ENCODE measurements around the gene MYO1C.

Gene MYO1C

DNA sequence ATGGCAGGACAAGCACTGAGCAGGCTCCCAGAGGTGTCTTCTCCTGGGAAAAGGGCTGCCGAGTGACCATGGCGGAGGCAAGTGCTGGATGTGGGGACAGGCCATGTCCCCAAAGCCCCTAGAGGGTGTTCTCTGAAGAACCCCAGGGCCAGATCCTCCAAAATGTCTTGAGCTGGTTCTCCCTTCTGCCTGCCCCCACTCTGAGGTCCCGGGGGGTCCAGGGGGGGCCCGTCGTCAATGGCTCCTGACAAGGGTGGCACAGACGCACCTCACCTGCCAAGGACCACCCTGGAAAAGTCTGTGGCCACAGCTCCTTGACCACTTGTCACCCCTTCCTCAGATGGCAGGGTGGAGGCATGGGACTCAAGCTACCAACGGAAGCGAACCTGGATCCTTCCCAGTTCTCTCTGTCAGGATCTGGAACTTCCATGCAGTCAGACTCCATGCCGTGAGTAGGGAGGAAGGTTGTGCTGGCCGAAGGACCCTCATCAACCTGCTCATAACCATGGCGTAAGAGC, 2.3 kb upstream of the MYO1C start:
- Histone ChIP-seq H3K4me3 (ENCODE audit: insufficient read depth, low read depth, low read length, poor library complexity, severe bottlenecking) (no peak overlapping the region), H3K27me3 (replicated peaks; ENCODE audit: control insufficient read depth, insufficient read depth, low read length, poor library complexity, severe bottlenecking) (no peaks in the 10 kb centered on the region), H3K36me3 (ENCODE audit: control insufficient read depth, insufficient read depth, low read length) (peaks cover 21% of the 10 kb centered on the region), H3K9me3 (ENCODE audit: control insufficient read depth, low read length) (no peaks in the 10 kb centered on the region), H3K27ac (ENCODE audit: insufficient read depth, low read length, poor library complexity, severe bottlenecking) (no peak overlapping the region), H3K4me1 (ENCODE audit: control insufficient read depth, insufficient read depth, low read length, poor library complexity, severe bottlenecking) (peaks cover 28% of the 10 kb centered on the region)
- DNase-seq, result no peak

DNA sequence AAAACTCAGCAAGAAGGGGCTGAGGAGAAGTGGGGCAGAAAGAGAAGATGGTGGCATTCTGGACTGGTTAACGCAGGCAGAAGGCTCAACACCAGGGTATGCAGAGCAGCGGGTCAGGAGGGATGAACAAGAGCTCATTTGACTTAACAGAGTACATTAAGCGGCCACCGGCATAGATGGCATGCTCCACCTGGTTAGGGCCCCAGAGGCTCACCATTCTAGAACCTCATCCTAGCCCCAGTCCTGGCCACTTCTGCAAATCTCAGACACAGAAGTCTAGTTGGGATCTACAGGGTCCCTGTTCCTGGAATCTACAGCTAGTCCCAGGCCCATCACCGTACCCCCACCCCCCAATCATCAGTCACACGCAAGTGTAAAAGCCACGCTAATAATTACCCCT, 1.7 kb upstream of the MYO1C start:
- no peak for DNase-seq
- Histone ChIP-seq H3K36me3 (ENCODE audit: control insufficient read depth, insufficient read depth, low read length) (peaks cover 21% of the 10 kb centered on the region), H3K4me1 (ENCODE audit: control insufficient read depth, insufficient read depth, low read length, poor library complexity, severe bottlenecking) (peaks cover 28% of the 10 kb centered on the region), H3K27me3 (replicated peaks; ENCODE audit: control insufficient read depth, insufficient read depth, low read length, poor library complexity, severe bottlenecking) (no peaks in the 10 kb centered on the region), H3K4me3 (ENCODE audit: insufficient read depth, low read depth, low read length, poor library complexity, severe bottlenecking) (no peak overlapping the region), H3K27ac (ENCODE audit: insufficient read depth, low read length, poor library complexity, severe bottlenecking) (no peak overlapping the region), H3K9me3 (ENCODE audit: control insufficient read depth, low read length) (no peaks in the 10 kb centered on the region)

- no peaks in the 10 kb centered on the region for H3K27me3 ChIP-seq (replicated peaks; ENCODE audit: control insufficient read depth, insufficient read depth, low read length, poor library complexity, severe bottlenecking)
- no peak overlapping the region for H3K27ac ChIP-seq (ENCODE audit: insufficient read depth, low read length, poor library complexity, severe bottlenecking)
- no peaks in the 10 kb centered on the region for H3K9me3 ChIP-seq (ENCODE audit: control insufficient read depth, low read length)
- DNase-seq, result no peak
- H3K4me1 ChIP-seq (ENCODE audit: control insufficient read depth, insufficient read depth, low read length, poor library complexity, severe bottlenecking), result peaks cover 31% of the 10 kb centered on the region
- H3K36me3 ChIP-seq (ENCODE audit: control insufficient read depth, insufficient read depth, low read length), result peaks cover 21% of the 10 kb centered on the region
- no peak overlapping the region for H3K4me3 ChIP-seq (ENCODE audit: insufficient read depth, low read depth, low read length, poor library complexity, severe bottlenecking)
Measured at GRCh38 chr17:1493291-1493980, 950 bp upstream of the MYO1C start.

- Histone ChIP-seq H3K27ac (ENCODE audit: insufficient read depth, low read length, poor library complexity, severe bottlenecking) (peak overlapping the region; percentile 71), H3K4me3 (ENCODE audit: insufficient read depth, low read depth, low read length, poor library complexity, severe bottlenecking) (peak overlapping the region; percentile 80), H3K27me3 (replicated peaks; ENCODE audit: control insufficient read depth, insufficient read depth, low read length, poor library complexity, severe bottlenecking) (no peaks in the 10 kb centered on the region), H3K4me1 (ENCODE audit: control insufficient read depth, insufficient read depth, low read length, poor library complexity, severe bottlenecking) (peaks cover 43% of the 10 kb centered on the region), H3K36me3 (ENCODE audit: control insufficient read depth, insufficient read depth, low read length) (peaks cover 9% of the 10 kb centered on the region), H3K9me3 (ENCODE audit: control insufficient read depth, low read length) (no peaks in the 10 kb centered on the region)
- DNase-seq, result peak in 2 of 3 donors; percentile 21 to 37
Measured at GRCh38 chr17:1491443-1492248, 840 bp downstream of the MYO1C start.

DNA sequence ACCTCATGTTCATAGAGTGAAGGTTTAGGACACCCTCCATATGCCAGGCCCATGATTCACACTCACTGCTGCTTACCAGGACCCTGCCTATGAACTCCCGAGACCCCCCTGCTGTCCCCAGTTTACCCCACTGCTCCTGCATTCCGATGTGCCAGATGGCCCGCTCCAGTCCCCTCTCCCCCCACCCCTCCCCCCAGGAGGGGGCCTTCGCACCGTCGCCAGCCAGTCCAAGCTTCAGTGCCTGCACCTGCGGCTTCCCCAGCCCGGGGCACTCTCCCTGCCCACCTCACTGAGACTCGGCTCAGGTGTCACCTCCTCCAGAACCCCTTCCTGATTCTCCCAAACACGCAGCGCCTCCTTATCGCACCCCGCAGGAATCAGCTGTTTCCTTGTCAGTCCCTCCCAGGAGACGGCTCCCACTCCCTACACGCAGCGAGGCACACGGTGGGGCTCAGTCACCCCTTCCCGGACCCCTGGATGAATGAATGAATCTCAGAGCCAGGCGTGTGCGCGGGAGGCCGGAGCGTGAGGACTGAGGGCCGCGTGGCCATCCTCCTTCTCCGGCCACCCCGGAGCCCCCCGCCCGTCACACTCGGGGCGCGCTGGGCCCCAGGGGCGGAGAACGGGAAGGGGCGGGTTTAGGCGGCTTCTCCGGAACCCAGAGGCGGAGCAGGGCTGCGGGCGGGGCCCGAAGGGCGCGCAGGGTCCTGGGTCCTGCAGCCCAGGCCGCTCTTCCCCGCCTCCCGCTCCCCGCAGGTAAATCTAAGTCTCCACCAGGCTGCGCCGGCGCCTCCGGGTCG, 1.6 kb downstream of the MYO1C start:
- Histone ChIP-seq H3K27me3 (replicated peaks; ENCODE audit: control insufficient read depth, insufficient read depth, low read length, poor library complexity, severe bottlenecking) (no peaks in the 10 kb centered on the region), H3K36me3 (ENCODE audit: control insufficient read depth, insufficient read depth, low read length) (peaks cover 2% of the 10 kb centered on the region)

DNA sequence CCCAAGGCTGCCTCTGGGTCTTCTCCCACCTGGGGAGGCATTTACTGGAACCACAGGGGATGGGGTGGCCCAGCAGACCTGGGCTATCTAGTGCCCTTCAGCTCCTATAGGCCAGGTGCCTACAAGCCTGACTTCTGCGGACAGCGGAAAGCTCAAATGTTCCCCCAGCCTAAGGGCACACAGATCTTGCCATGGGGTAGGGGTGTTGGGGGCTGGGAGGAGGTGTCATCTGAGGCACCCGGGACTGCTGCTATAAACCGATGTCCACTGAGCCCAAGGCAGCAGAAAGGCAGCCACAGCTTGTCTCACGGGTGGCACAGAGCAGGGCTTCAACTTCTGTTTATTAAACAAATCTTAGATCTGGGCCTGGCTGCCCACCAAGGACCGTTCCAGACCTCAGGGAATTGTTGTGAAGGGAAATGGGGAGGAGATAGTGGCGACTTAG, 3.6 kb downstream of the MYO1C start:
- DNase-seq, result no peak
- H3K4me3 ChIP-seq (ENCODE audit: insufficient read depth, low read depth, low read length, poor library complexity, severe bottlenecking), result no peak overlapping the region
- H3K27me3 ChIP-seq (replicated peaks; ENCODE audit: control insufficient read depth, insufficient read depth, low read length, poor library complexity, severe bottlenecking), result no peaks in the 10 kb centered on the region
- H3K4me1 ChIP-seq (ENCODE audit: control insufficient read depth, insufficient read depth, low read length, poor library complexity, severe bottlenecking), result peaks cover 56% of the 10 kb centered on the region
- H3K36me3 ChIP-seq (ENCODE audit: control insufficient read depth, insufficient read depth, low read length), result no peaks in the 10 kb centered on the region
- H3K27ac ChIP-seq (ENCODE audit: insufficient read depth, low read length, poor library complexity, severe bottlenecking), result peak overlapping the region; percentile 75
- no peaks in the 10 kb centered on the region for H3K9me3 ChIP-seq (ENCODE audit: control insufficient read depth, low read length)

More for the DNA sequence above, 1.6 kb downstream of the MYO1C start:
- Histone ChIP-seq H3K9me3 (ENCODE audit: control insufficient read depth, low read length) (no peaks in the 10 kb centered on the region), H3K4me1 (ENCODE audit: control insufficient read depth, insufficient read depth, low read length, poor library complexity, severe bottlenecking) (peaks cover 49% of the 10 kb centered on the region), H3K4me3 (ENCODE audit: insufficient read depth, low read depth, low read length, poor library complexity, severe bottlenecking) (peak overlapping the region; percentile 80), H3K27ac (ENCODE audit: insufficient read depth, low read length, poor library complexity, severe bottlenecking) (peak overlapping the region; percentile 71)
- DNase-seq, result peak; percentile 34 to 48 (median 41)

GRCh38 chr17:1487939-1488825, 4.3 kb downstream of the MYO1C start:
- H3K4me1 ChIP-seq (ENCODE audit: control insufficient read depth, insufficient read depth, low read length, poor library complexity, severe bottlenecking), result peaks cover 51% of the 10 kb centered on the region
- peak overlapping the region; percentile 52 for H3K4me3 ChIP-seq (ENCODE audit: insufficient read depth, low read depth, low read length, poor library complexity, severe bottlenecking)
- H3K27me3 ChIP-seq (replicated peaks; ENCODE audit: control insufficient read depth, insufficient read depth, low read length, poor library complexity, severe bottlenecking), result no peaks in the 10 kb centered on the region

DNA sequence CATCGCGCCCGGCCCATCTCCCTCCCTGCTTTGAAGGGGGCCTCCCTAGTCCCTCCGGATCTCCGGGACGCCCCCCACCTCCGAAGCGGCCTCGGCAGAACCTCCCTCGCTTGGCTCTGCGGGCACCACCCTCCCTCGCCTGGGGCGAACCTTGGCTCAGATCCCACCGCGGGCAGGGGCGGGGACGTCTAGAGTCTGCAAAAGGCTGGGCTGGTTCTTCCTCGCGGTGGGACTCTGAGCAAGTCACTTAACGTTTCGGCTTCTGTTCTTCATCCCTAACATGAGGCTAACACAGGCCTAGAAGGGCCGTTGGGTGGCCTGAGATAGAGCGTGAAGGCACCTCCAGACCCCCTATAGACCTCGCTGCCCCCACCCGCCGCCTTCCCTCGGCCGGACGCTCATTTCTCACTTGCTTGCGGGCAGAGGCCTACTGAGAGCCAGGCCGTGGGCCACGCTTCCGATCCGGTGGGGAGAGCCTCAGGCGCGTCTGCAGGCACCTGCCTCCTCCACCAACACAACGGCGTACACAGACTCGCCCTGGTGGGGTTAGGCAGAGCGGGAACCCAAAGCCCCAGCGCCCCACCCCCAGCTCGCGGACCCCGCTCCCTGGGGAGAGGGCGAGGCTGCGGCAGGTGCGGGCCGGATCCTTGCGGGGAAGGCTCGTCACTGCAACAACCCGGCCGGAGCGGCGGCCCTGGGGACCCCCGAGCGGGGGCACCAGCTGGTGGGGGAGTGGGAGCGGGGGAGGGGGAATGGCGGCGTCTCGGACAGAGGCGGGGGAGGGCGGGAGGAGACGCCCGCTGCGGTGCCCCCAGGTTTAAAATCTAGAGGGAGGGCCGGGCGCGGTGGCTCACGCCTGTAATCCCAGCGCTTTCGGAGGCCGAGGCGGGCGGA, 5.4 kb downstream of the MYO1C start:
- H3K27ac ChIP-seq (ENCODE audit: insufficient read depth, low read length, poor library complexity, severe bottlenecking), result peak overlapping the region; percentile 75
- H3K4me1 ChIP-seq (ENCODE audit: control insufficient read depth, insufficient read depth, low read length, poor library complexity, severe bottlenecking), result peaks cover 40% of the 10 kb centered on the region
- H3K4me3 ChIP-seq (ENCODE audit: insufficient read depth, low read depth, low read length, poor library complexity, severe bottlenecking), result peak overlapping the region; percentile 52
- H3K9me3 ChIP-seq (ENCODE audit: control insufficient read depth, low read length), result no peaks in the 10 kb centered on the region
- no peaks in the 10 kb centered on the region for H3K27me3 ChIP-seq (replicated peaks; ENCODE audit: control insufficient read depth, insufficient read depth, low read length, poor library complexity, severe bottlenecking)
- peak; percentile 64 to 71 (median 71) for DNase-seq
- H3K36me3 ChIP-seq (ENCODE audit: control insufficient read depth, insufficient read depth, low read length), result peaks cover 7% of the 10 kb centered on the region

More at GRCh38 chr17:1487939-1488825, 4.3 kb downstream of the MYO1C start:
- no peaks in the 10 kb centered on the region for H3K9me3 ChIP-seq (ENCODE audit: control insufficient read depth, low read length)
- H3K36me3 ChIP-seq (ENCODE audit: control insufficient read depth, insufficient read depth, low read length), result peaks cover 4% of the 10 kb centered on the region
- peak overlapping the region; percentile 75 for H3K27ac ChIP-seq (ENCODE audit: insufficient read depth, low read length, poor library complexity, severe bottlenecking)
- DNase-seq, result peak; percentile 65 to 74 (median 66)

Measured in effector memory CD4-positive, alpha-beta T cell (primary cell).